CD8-positive, alpha-beta memory T cell (primary cell): ENCODE results near the gene PCK2. TPM values are rescaled to one million over a fixed set of nuclear protein-coding genes. Genes with fewer than 3 reads are reported as not detected.

Source experiments
- CTCF ChIA-PET: fragments of 350-600 bp; sonication (Branson Sonifier 250); formaldehyde crosslinking; loops from one replicate; lab custom pipeline; 2021; ENCODE audit warnings: antibody characterized with exemption; lab: Charles Lee
- POLR2A ChIA-PET: fragments of 350-600 bp; sonication (Branson Sonifier 250); formaldehyde crosslinking; loops from one replicate; lab custom pipeline; 2021; ENCODE audit warnings: antibody characterized with exemption; lab: Charles Lee
- DNase-seq, 5 donors: peaks; one replicate each; pipeline versions ENCODE4 v3.0.0 to v3.0.0-alpha.2; 2020 to 2022; ENCODE audit warnings: mixed read lengths in 1 of 5
- H3K27ac ChIP-seq: one replicate; pipeline ENCODE4 v1.7.0; 2013; ENCODE audit warnings: low read depth, mild to moderate bottlenecking, low read length, moderate library complexity
- H3K27me3 ChIP-seq: 2 replicates; pipeline ENCODE4 v1.7.0; 2013; ENCODE audit warnings: low read length, mild to moderate bottlenecking; ENCODE audit not compliant: insufficient read depth, poor library complexity, severe bottlenecking
- H3K36me3 ChIP-seq: 2 replicates; pipeline ENCODE4 v1.7.0; 2013; ENCODE audit warnings: mild to moderate bottlenecking, low read length, moderate library complexity; ENCODE audit not compliant: insufficient read depth
- H3K4me1 ChIP-seq: 2 replicates; pipeline ENCODE4 v1.7.0; 2013; ENCODE audit warnings: mild to moderate bottlenecking, low read length, moderate library complexity; ENCODE audit not compliant: insufficient read depth
- H3K4me3 ChIP-seq: 2 replicates; pipeline ENCODE4 v1.7.0; 2013; ENCODE audit warnings: mild to moderate bottlenecking, low read length
- H3K9me3 ChIP-seq: 2 replicates; pipeline ENCODE4 v1.7.0; 2013; ENCODE audit warnings: mild to moderate bottlenecking, low read length
- H3K27ac Mint-ChIP-seq, 8 donors: one replicate each; pipeline ENCODE4 v1.8.0; 2020 to 2021; ENCODE audit warnings: mixed read lengths in 8 of 8, mild to moderate bottlenecking in 6 of 8, inconsistent platforms in 3 of 8, moderate library complexity in 3 of 8
- H3K27me3 Mint-ChIP-seq, 2 donors: one replicate each; pipeline ENCODE4 v1.8.0; 2020 to 2021; ENCODE audit warnings: mixed read lengths in 2 of 2, mild to moderate bottlenecking in 1 of 2, moderate library complexity in 1 of 2
- H3K36me3 Mint-ChIP-seq, 3 donors: one replicate each; pipeline ENCODE4 v1.8.0; 2020 to 2021; ENCODE audit warnings: mixed read lengths in 3 of 3, inconsistent platforms in 1 of 3, mild to moderate bottlenecking in 1 of 3
- H3K4me1 Mint-ChIP-seq, 3 donors: one replicate each; pipeline ENCODE4 v1.8.0; 2020 to 2021; ENCODE audit warnings: mixed read lengths in 3 of 3, inconsistent platforms in 1 of 3, mild to moderate bottlenecking in 1 of 3
- H3K4me3 Mint-ChIP-seq, 7 donors: one replicate each; pipeline ENCODE4 v1.8.0; 2020 to 2021; ENCODE audit warnings: mixed read lengths in 7 of 7, mild to moderate bottlenecking in 6 of 7, moderate library complexity in 4 of 7, inconsistent platforms in 2 of 7
- H3K9me3 Mint-ChIP-seq, 5 donors: one replicate each; pipeline ENCODE4 v1.8.0; 2020 to 2022; ENCODE audit warnings: mixed read lengths in 5 of 5, mild to moderate bottlenecking in 3 of 5, moderate library complexity in 2 of 5, inconsistent platforms in 1 of 5
- polyA plus RNA-seq: library from polyadenylated mRNA; unstranded; fragments of 300-500 nt; fragmentation: Illumina TruSeq; gene quantifications from one replicate; pipeline ENCODE4 v1.2.3, GENCODE V29; 2021
- total RNA-seq, 2 experiments: library from RNA; stranded (reverse); gene quantifications; one replicate each; pipeline ENCODE4 v1.2.3, GENCODE V29; 2021

The PCK2 gene
- total and polyA plus RNA-seq, 3 experiments from 2014 or later: 16.9 to 88.3 (median 79.6) TPM

DNA sequence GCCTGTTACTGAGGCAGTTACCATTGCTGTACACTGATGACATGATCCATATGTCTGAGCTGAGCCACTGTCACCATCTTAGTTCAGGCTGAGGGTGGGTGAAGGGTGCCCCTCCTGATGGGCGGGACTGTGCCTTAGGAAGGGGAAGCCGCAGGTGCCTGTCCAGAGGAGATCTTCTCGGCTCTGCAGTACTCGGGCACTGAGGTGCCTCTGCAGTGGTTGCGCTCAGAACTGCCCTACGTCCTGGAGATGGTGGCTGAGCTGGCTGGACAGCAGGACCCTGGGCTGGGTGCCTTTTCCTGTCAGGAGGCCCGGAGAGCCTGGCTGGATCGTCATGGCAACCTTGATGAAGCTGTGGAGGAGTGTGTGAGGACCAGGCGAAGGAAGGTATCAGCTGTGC lies 56.9 kb downstream of the PCK2 start:
- ChIA-PET CTCF (interaction anchor here (0.9 to 3.7 kb wide), 5 partner anchors 10 to 70 kb away, joined by 3 to 36 read pairs (median 4); partner anchors contain the start of genes EMC9, IRF9 and PSME1), POLR2A (interaction anchor here (0.5 kb wide), 1 partner anchor 1580 kb away, joined by 8 read pairs; no protein-coding TSS in a partner anchor)
- no peak for DNase-seq
- Mint-ChIP-seq H3K4me1 (peaks cover 27 to 44% (median 36%) of the 10 kb centered on the region in 3 donors), H3K27me3 (no peaks in the 10 kb centered on the region), H3K9me3 (no peaks in the 10 kb centered on the region), H3K36me3 (peaks cover 8 to 76% (median 10%) of the 10 kb centered on the region in 3 donors), H3K27ac (peak overlapping the region in 1 of 8 donors; percentile 23), H3K4me3 (peak overlapping the region in 2 of 7 donors; percentile 36 to 98)
- Histone ChIP-seq H3K9me3 (no peaks in the 10 kb centered on the region), H3K4me3 (no peak overlapping the region), H3K27me3 (no peaks in the 10 kb centered on the region), H3K36me3 (peaks cover 56% of the 10 kb centered on the region), H3K27ac (no peak overlapping the region), H3K4me1 (peaks cover 27% of the 10 kb centered on the region)

DNA sequence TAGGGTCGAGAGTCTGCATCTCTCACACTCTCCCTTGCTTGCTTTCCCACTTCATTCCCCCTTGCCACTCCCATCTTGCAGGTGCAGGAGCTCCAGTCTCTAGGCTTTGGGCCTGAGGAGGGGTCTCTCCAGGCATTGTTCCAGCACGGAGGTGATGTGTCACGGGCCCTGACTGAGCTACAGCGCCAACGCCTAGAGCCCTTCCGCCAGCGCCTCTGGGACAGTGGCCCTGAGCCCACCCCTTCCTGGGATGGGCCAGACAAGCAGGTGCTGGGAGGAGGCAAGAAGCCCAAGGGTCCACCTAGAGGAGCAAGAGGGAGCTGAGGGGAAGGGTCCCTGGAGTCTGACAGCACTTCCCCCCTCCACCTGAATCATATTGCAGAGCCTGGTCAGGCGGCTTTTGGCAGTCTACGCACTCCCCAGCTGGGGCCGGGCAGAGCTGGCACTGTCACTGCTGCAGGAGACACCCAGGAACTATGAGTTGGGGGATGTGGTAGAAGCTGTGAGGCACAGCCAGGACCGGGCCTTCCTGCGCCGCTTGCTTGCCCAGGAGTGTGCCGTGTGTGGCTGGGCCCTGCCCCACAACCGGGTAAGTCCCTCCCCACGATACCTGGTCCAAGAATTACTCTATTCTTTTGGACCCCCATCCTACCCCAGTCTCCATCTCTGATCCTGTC lies 57.4 kb downstream of the PCK2 start:
- Mint-ChIP-seq H3K4me3 (peak overlapping the region in 2 of 7 donors; percentile 36 to 98), H3K9me3 (no peaks in the 10 kb centered on the region), H3K27ac (peak overlapping the region in 1 of 8 donors; percentile 61), H3K4me1 (peaks cover 22 to 40% (median 31%) of the 10 kb centered on the region in 3 donors), H3K36me3 (peaks cover 8 to 74% (median 10%) of the 10 kb centered on the region in 3 donors), H3K27me3 (no peaks in the 10 kb centered on the region)
- Histone ChIP-seq H3K27ac (no peak overlapping the region), H3K4me3 (no peak overlapping the region), H3K36me3 (peaks cover 56% of the 10 kb centered on the region), H3K4me1 (peaks cover 26% of the 10 kb centered on the region), H3K27me3 (no peaks in the 10 kb centered on the region), H3K9me3 (no peaks in the 10 kb centered on the region)
- CTCF ChIA-PET: interaction anchor here (0.9 to 3.7 kb wide), 6 partner anchors 9 to 93 kb away, joined by 3 to 36 read pairs (median 4); partner anchors contain the start of genes EMC9, IRF9 and PSME1
- POLR2A ChIA-PET: interaction anchor here (0.5 kb wide), 2 partner anchors 24 to 1580 kb away, joined by 4 to 8 read pairs; no protein-coding TSS in a partner anchor
- DNase-seq: no peak

Other genes with a start within 250 kb of the PCK2 start
- gene DHRS4, start 140.5 kb upstream of the PCK2 start, total RNA-seq: 10 to 100 TPM; 24.0 to 25.2 TPM
- 42.0 TPM for gene DHRS4, start 140.5 kb upstream of the PCK2 start, polyA plus RNA-seq
- 10 to 100 TPM; 21.1 to 23.4 TPM for gene DHRS4L2, start 105.4 kb upstream of the PCK2 start, total RNA-seq
- 18.4 TPM for gene DHRS4L2, start 105.4 kb upstream of the PCK2 start, polyA plus RNA-seq
- 1 to 10 TPM; 1.2 to 1.5 TPM for gene CARMIL3, start 42.3 kb upstream of the PCK2 start, total RNA-seq
- gene CARMIL3, start 42.3 kb upstream of the PCK2 start, polyA plus RNA-seq: 0.14 TPM
- not detected for gene CPNE6, start 22.7 kb upstream of the PCK2 start, total RNA-seq
- gene CPNE6, start 22.7 kb upstream of the PCK2 start, polyA plus RNA-seq: not detected
- 10 to 100 TPM; 69.0 to 72.4 TPM for gene DCAF11, start 20.5 kb downstream of the PCK2 start, total RNA-seq
- gene DCAF11, start 20.5 kb downstream of the PCK2 start, polyA plus RNA-seq: 83.9 TPM
- 1 to 10 TPM; 1.5 to 1.6 TPM for gene NRL, start 20.6 kb downstream of the PCK2 start, total RNA-seq
- gene NRL, start 20.6 kb downstream of the PCK2 start, polyA plus RNA-seq: 1.5 TPM
- 1 to 10 TPM in 1 of 2 experiments, under 1 TPM in 1; 0.58 to 1.1 TPM for gene FITM1, start 36.3 kb downstream of the PCK2 start, total RNA-seq
- not detected for gene FITM1, start 36.3 kb downstream of the PCK2 start, polyA plus RNA-seq
- gene PSME1, start 41.9 kb downstream of the PCK2 start, total RNA-seq: 100 to 1,000 TPM; 343 to 347 TPM
- gene PSME1, start 41.9 kb downstream of the PCK2 start, polyA plus RNA-seq: 1,041 TPM
- gene EMC9, start 47.3 kb downstream of the PCK2 start, total RNA-seq: 10 to 100 TPM; 28.1 to 30.2 TPM
- 15.0 TPM for gene EMC9, start 47.3 kb downstream of the PCK2 start, polyA plus RNA-seq
- 100 to 1,000 TPM; 368 to 376 TPM for gene PSME2, start 52.3 kb downstream of the PCK2 start, total RNA-seq
- gene PSME2, start 52.3 kb downstream of the PCK2 start, polyA plus RNA-seq: 534 TPM
- 10 to 100 TPM; 85.9 TPM for gene RNF31, start 53.2 kb downstream of the PCK2 start, total RNA-seq
- gene RNF31, start 53.2 kb downstream of the PCK2 start, polyA plus RNA-seq: 71.5 TPM
- gene IRF9, start 67.0 kb downstream of the PCK2 start, total RNA-seq: 10 to 100 TPM; 62.0 to 68.6 TPM
- 91.7 TPM for gene IRF9, start 67.0 kb downstream of the PCK2 start, polyA plus RNA-seq
- 10 to 100 TPM; 24.5 to 26.7 TPM for gene REC8, start 77.8 kb downstream of the PCK2 start, total RNA-seq
- 10.0 TPM for gene REC8, start 77.8 kb downstream of the PCK2 start, polyA plus RNA-seq
- 100 to 1,000 TPM; 164 to 172 TPM for gene IPO4, start 94.5 kb downstream of the PCK2 start, total RNA-seq
- gene IPO4, start 94.5 kb downstream of the PCK2 start, polyA plus RNA-seq: 20.9 TPM
- gene TM9SF1, start 101.1 kb downstream of the PCK2 start, total RNA-seq: 10 to 100 TPM; 31.3 to 34.0 TPM
- 30.0 TPM for gene TM9SF1, start 101.1 kb downstream of the PCK2 start, polyA plus RNA-seq
- under 1 TPM; 0.26 to 0.44 TPM for gene TSSK4, start 111.4 kb downstream of the PCK2 start, total RNA-seq
- 1.2 TPM for gene TSSK4, start 111.4 kb downstream of the PCK2 start, polyA plus RNA-seq
- 10 to 100 TPM; 86.4 to 87.6 TPM for gene CHMP4A, start 119.2 kb downstream of the PCK2 start, total RNA-seq
- gene CHMP4A, start 119.2 kb downstream of the PCK2 start, polyA plus RNA-seq: 159 TPM
- gene MDP1, start 121.8 kb downstream of the PCK2 start, total RNA-seq: 10 to 100 TPM; 15.5 to 16.2 TPM
- gene MDP1, start 121.8 kb downstream of the PCK2 start, polyA plus RNA-seq: 25.8 TPM
- 100 to 1,000 TPM; 232 to 240 TPM for gene NEDD8, start 138.1 kb downstream of the PCK2 start, total RNA-seq
- gene NEDD8, start 138.1 kb downstream of the PCK2 start, polyA plus RNA-seq: 364 TPM
- gene GMPR2, start 138.6 kb downstream of the PCK2 start, total RNA-seq: 10 to 100 TPM; 43.6 to 48.6 TPM
- gene GMPR2, start 138.6 kb downstream of the PCK2 start, polyA plus RNA-seq: 96.8 TPM
- 100 to 1,000 TPM; 101 to 106 TPM for gene TINF2, start 148.3 kb downstream of the PCK2 start, total RNA-seq
- gene TINF2, start 148.3 kb downstream of the PCK2 start, polyA plus RNA-seq: 161 TPM
- 1 to 10 TPM; 3.2 to 3.7 TPM for gene TGM1, start 168.9 kb downstream of the PCK2 start, total RNA-seq
- not detected for gene TGM1, start 168.9 kb downstream of the PCK2 start, polyA plus RNA-seq
- gene RABGGTA, start 177.3 kb downstream of the PCK2 start, total RNA-seq: 10 to 100 TPM; 41.0 to 41.8 TPM
- 37.7 TPM for gene RABGGTA, start 177.3 kb downstream of the PCK2 start, polyA plus RNA-seq
- 1 to 10 TPM; 9.3 to 9.8 TPM for gene DHRS1, start 205.5 kb downstream of the PCK2 start, total RNA-seq
- 34.8 TPM for gene DHRS1, start 205.5 kb downstream of the PCK2 start, polyA plus RNA-seq
- 10 to 100 TPM; 44.1 to 47.1 TPM for gene NOP9, start 205.5 kb downstream of the PCK2 start, total RNA-seq
- 2.1 TPM for gene NOP9, start 205.5 kb downstream of the PCK2 start, polyA plus RNA-seq
- gene CIDEB, start 213.7 kb downstream of the PCK2 start, total RNA-seq: 10 to 100 TPM; 12.4 to 12.7 TPM
- 27.5 TPM for gene CIDEB, start 213.7 kb downstream of the PCK2 start, polyA plus RNA-seq
- gene LTB4R2, start 215.8 kb downstream of the PCK2 start, total RNA-seq: 1 to 10 TPM; 8.3 to 8.7 TPM
- gene LTB4R2, start 215.8 kb downstream of the PCK2 start, polyA plus RNA-seq: 2.6 TPM
- 10 to 100 TPM in 1 of 2 experiments, 1 to 10 TPM in 1; 9.8 to 12.3 TPM for gene LTB4R, start 217.2 kb downstream of the PCK2 start, total RNA-seq
- 10.3 TPM for gene LTB4R, start 217.2 kb downstream of the PCK2 start, polyA plus RNA-seq
- 1 to 10 TPM in 1 of 2 experiments, under 1 TPM in 1; 0.84 to 1.5 TPM for gene ADCY4, start 240.8 kb downstream of the PCK2 start, total RNA-seq
- gene ADCY4, start 240.8 kb downstream of the PCK2 start, polyA plus RNA-seq: 0.64 TPM
- 10 to 100 TPM; 11.6 to 12.5 TPM for gene RIPK3, start 245.7 kb downstream of the PCK2 start, total RNA-seq
- gene RIPK3, start 245.7 kb downstream of the PCK2 start, polyA plus RNA-seq: 15.4 TPM